Liver (tissue), 9 donors: ENCODE measurements around the gene PAPOLB. TPM values are rescaled to one million over a fixed set of nuclear protein-coding genes. Genes with fewer than 3 reads are reported as not detected.

Experiments
- DNase-seq: peaks from one replicate; pipeline ENCODE4 v3.0.0-alpha.2; 2017; ENCODE audit warnings: low spot score
- H3K27ac ChIP-seq, 2 donors: one replicate each; pipeline ENCODE4 v1.7.0; 2013; ENCODE audit warnings: inconsistent platforms in 2 of 2, low read length in 2 of 2, control low read depth in 1 of 2, low read depth in 1 of 2, mild to moderate bottlenecking in 1 of 2
- H3K27me3 ChIP-seq, 4 donors: one replicate each; pipeline versions ENCODE4 v1.6.1 to v1.7.0; 2013; ENCODE audit warnings: low read length in 3 of 4, inconsistent platforms in 1 of 4, mild to moderate bottlenecking in 1 of 4, moderate library complexity in 1 of 4; ENCODE audit not compliant: control insufficient read depth in 4 of 4, insufficient read depth in 4 of 4
- H3K36me3 ChIP-seq, 4 donors: one replicate each; pipeline versions ENCODE4 v1.6.1 to v1.7.0; 2013; ENCODE audit warnings: low read length in 3 of 4, mild to moderate bottlenecking in 3 of 4, low read depth in 1 of 4, moderate library complexity in 1 of 4; ENCODE audit not compliant: control insufficient read depth in 4 of 4, insufficient read depth in 3 of 4
- H3K4me1 ChIP-seq, 4 donors: one replicate each; pipeline versions ENCODE4 v1.6.1 to v1.7.0; 2013; ENCODE audit warnings: low read length in 3 of 4, mild to moderate bottlenecking in 3 of 4, moderate library complexity in 1 of 4; ENCODE audit not compliant: control insufficient read depth in 4 of 4, insufficient read depth in 4 of 4
- H3K4me3 ChIP-seq, 3 donors: one replicate each; pipeline versions ENCODE4 v1.6.1 to v1.7.0; 2013; ENCODE audit warnings: low read length in 3 of 3, control low read depth in 1 of 3, low read depth in 1 of 3, mild to moderate bottlenecking in 1 of 3
- H3K9ac ChIP-seq, 2 donors: one replicate each; pipeline ENCODE4 v1.7.0; 2013; ENCODE audit warnings: low read length in 2 of 2, mild to moderate bottlenecking in 2 of 2, moderate library complexity in 2 of 2, control low read depth in 1 of 2, low read depth in 1 of 2
- H3K9me3 ChIP-seq, 4 donors: one replicate each; pipeline versions ENCODE4 v1.6.1 to v1.7.0; 2013; ENCODE audit warnings: low read length in 3 of 4; ENCODE audit not compliant: control insufficient read depth in 4 of 4
- ATF3 ChIP-seq: IDR thresholded peaks from 2 replicates; pipeline ENCODE4 v1.6.1; 2016; ENCODE audit warnings: antibody characterized with exemption
- CTCF ChIP-seq: fragments of 150-350 bp; IDR thresholded peaks from 2 replicates; pipeline ENCODE4 v1.5.1; 2017; ENCODE audit warnings: improper control_type of control experiment, low read depth, low read length; ENCODE audit not compliant: missing input control
- EGR1 ChIP-seq, 2 donors: IDR thresholded peaks; 2 replicates each; pipeline ENCODE4 v1.6.1; 2016 to 2018; ENCODE audit warnings: antibody characterized with exemption in 2 of 2, low read depth in 2 of 2
- FOXA1 ChIP-seq: IDR thresholded peaks from 2 replicates; pipeline ENCODE4 v1.6.1; 2016; ENCODE audit warnings: antibody characterized with exemption
- GABPA ChIP-seq, 2 donors: IDR thresholded peaks in 1 of 2; conservative IDR thresholded peaks in 1 of 2; 2 replicates each; pipeline ENCODE4 v1.6.1; 2016; ENCODE audit warnings: antibody characterized with exemption in 2 of 2, mild to moderate bottlenecking in 1 of 2, moderate library complexity in 1 of 2
- HNF4A ChIP-seq, 2 donors: conservative IDR thresholded peaks; 2 replicates each; pipeline ENCODE4 v1.6.1; 2016; ENCODE audit warnings: antibody characterized with exemption in 2 of 2, mild to moderate bottlenecking in 2 of 2
- HNF4G ChIP-seq: IDR thresholded peaks from 2 replicates; pipeline ENCODE4 v1.6.1; 2016; ENCODE audit warnings: antibody characterized with exemption
- JUND ChIP-seq, 2 donors: IDR thresholded peaks; 2 replicates each; pipeline ENCODE4 v1.6.1; 2016; ENCODE audit warnings: antibody characterized with exemption in 2 of 2
- MAX ChIP-seq: IDR thresholded peaks from 2 replicates; pipeline ENCODE4 v1.6.1; 2016; ENCODE audit warnings: antibody characterized with exemption
- NR2F2 ChIP-seq: IDR thresholded peaks from 2 replicates; pipeline ENCODE4 v1.6.1; 2016; ENCODE audit warnings: antibody characterized with exemption
- RAD21 ChIP-seq, 2 donors: IDR thresholded peaks; 2 replicates each; pipeline ENCODE4 v1.6.1; 2016; ENCODE audit warnings: antibody characterized with exemption in 2 of 2, mild to moderate bottlenecking in 2 of 2
- REST ChIP-seq: IDR thresholded peaks from 2 replicates; pipeline ENCODE4 v1.6.1; 2016; ENCODE audit warnings: antibody characterized with exemption, mild to moderate bottlenecking
- RXRA ChIP-seq, 2 donors: IDR thresholded peaks; 2 replicates each; pipeline ENCODE4 v1.6.1; 2017 to 2018; ENCODE audit warnings: antibody characterized with exemption in 2 of 2, mild to moderate bottlenecking in 1 of 2
- SP1 ChIP-seq: IDR thresholded peaks from 2 replicates; pipeline ENCODE4 v1.6.1; 2018; ENCODE audit warnings: antibody characterized with exemption, mild to moderate bottlenecking
- TAF1 ChIP-seq: conservative IDR thresholded peaks from 2 replicates; pipeline ENCODE4 v1.6.1; 2016; ENCODE audit warnings: antibody characterized with exemption, mild to moderate bottlenecking
- YY1 ChIP-seq: IDR thresholded peaks from 2 replicates; pipeline ENCODE4 v1.6.1; 2016; ENCODE audit warnings: antibody characterized with exemption, mild to moderate bottlenecking
- ZBTB33 ChIP-seq: IDR thresholded peaks from 2 replicates; pipeline ENCODE4 v1.6.1; 2016; ENCODE audit warnings: antibody characterized with exemption
- WGBS: extraction: QIAGEN DNeasy Blood & Tissue Kit; methylation state at CpG from one replicate; pipeline ENCODE4 v1.1.7; 2013; 5-methylcytosine and 5-hydroxymethylcytosine counted together
- polyA plus RNA-seq, 2 donors: library from polyadenylated mRNA; stranded (reverse) in 1 of 2; unstranded in 1 of 2; fragments of 200-250 nt in 1 of 2; fragments of >200 nt in 1 of 2; fragmentation: Nextera tagmentation in 1 of 2; extraction: Ambion mirVana in 1 of 2; gene quantifications; one replicate each; pipeline versions ENCODE4 v1.2.1 to v1.2.3, GENCODE V29; 2013 to 2015
- total RNA-seq, 2 donors: library from RNA; depleted of rRNA; stranded (reverse); fragments of >200 nt; gene quantifications; one replicate each; pipeline ENCODE4 v1.2.3, GENCODE V29; 2014
- donor health status: healthy.
- donor health status: healthy.
- donor health status: healthy.
- donor health status: healthy.
- donor health status: healthy.

The PAPOLB gene
- total and polyA plus RNA-seq, 4 donors = 0.05 to 0.08 TPM; not detected in 2

DNA sequence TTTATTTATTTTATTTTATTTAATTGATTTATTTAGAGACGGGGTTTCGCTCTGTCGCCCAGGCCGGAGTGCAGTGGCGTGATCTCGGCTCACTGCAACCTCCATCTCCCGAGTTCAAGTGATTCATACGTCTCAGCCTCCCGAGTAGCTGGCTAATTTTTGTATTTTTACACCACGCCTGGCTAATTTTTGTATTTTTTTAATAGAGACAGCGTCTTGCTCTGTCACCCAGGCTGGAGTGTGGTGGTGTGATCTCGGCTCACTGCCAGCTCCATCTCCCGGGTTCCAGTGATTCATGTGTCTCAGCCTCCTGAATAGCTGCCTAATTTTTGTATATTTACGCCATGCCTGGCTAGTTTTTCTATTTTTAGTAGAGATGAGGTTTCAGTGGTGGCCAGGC, 52.2 kb downstream of the PAPOLB start:
- TF ChIP-seq RXRA (IDR thresholded peaks at IDR 0.05) = no peak
- no peak for TF ChIP-seq ATF3
- TF ChIP-seq ZBTB33 = no peak
- TF ChIP-seq YY1 = no peak
- no peak for TF ChIP-seq EGR1 (IDR thresholded peaks at IDR 0.05; ENCODE audit: low read depth in 2 of 2)
- TF ChIP-seq NR2F2 = no peak
- no peak for TF ChIP-seq TAF1
- TF ChIP-seq RAD21 (IDR thresholded peaks at IDR 0.05) = no peak
- TF ChIP-seq FOXA1 = no peak
- TF ChIP-seq REST = no peak
- no peak for TF ChIP-seq HNF4G
- no peak for TF ChIP-seq GABPA (IDR thresholded peaks at IDR 0.05 in 1 of 2, conservative IDR thresholded peaks at IDR 0.05 in 1 of 2)
- no peak for TF ChIP-seq JUND (IDR thresholded peaks at IDR 0.05)
- no peak for TF ChIP-seq SP1
- 85% methylated on average over 14 of the region's 14 CpGs for WGBS
- no peak overlapping the region for H3K27ac ChIP-seq
- H3K36me3 ChIP-seq = no peaks in the 10 kb centered on the region
- H3K4me3 ChIP-seq = no peak overlapping the region
- DNase-seq = no peak
- no peaks in the 10 kb centered on the region for H3K4me1 ChIP-seq
- H3K9ac ChIP-seq = no peak overlapping the region
- H3K9me3 ChIP-seq = no peaks in the 10 kb centered on the region
- H3K27me3 ChIP-seq = no peaks in the 10 kb centered on the region

GRCh38 chr7:4809091-4809591, 52.7 kb downstream of the PAPOLB start:
- H3K27me3 ChIP-seq = no peaks in the 10 kb centered on the region
- no peak overlapping the region for H3K4me3 ChIP-seq
- H3K9ac ChIP-seq = no peak overlapping the region
- WGBS = 78% methylated on average over 38 of the region's 38 CpGs
- DNase-seq = no peak
- H3K4me1 ChIP-seq = no peaks in the 10 kb centered on the region
- no peaks in the 10 kb centered on the region for H3K36me3 ChIP-seq
- no peak for TF ChIP-seq HNF4G
- no peak for TF ChIP-seq ZBTB33
- no peak for TF ChIP-seq EGR1 (IDR thresholded peaks at IDR 0.05; ENCODE audit: low read depth in 2 of 2)
- TF ChIP-seq RAD21 (IDR thresholded peaks at IDR 0.05) = no peak
- no peak for TF ChIP-seq HNF4A (conservative IDR thresholded peaks at IDR 0.05)
- no peak for TF ChIP-seq ATF3
- TF ChIP-seq RXRA (IDR thresholded peaks at IDR 0.05) = no peak
- TF ChIP-seq SP1 = no peak
- no peak for TF ChIP-seq GABPA (IDR thresholded peaks at IDR 0.05 in 1 of 2, conservative IDR thresholded peaks at IDR 0.05 in 1 of 2)
- no peak for TF ChIP-seq JUND (IDR thresholded peaks at IDR 0.05)
- no peak for TF ChIP-seq CTCF
- no peak for TF ChIP-seq MAX
- TF ChIP-seq NR2F2 = no peak
- no peaks in the 10 kb centered on the region for H3K9me3 ChIP-seq
- H3K27ac ChIP-seq = no peak overlapping the region
